ENCODE measurements around the gene ZNF516.

- TF ChIP-seq CTCF (IDR thresholded peaks at IDR 0.05) (no peak), POLR2AphosphoS5 (IDR thresholded peaks at IDR 0.05) (no peak), POLR2A (IDR thresholded peaks at IDR 0.05) (no peak)
These were observed 142.0 kb downstream of the ZNF516 start for GRCh38 chr18:76353046-76353445.

All from sigmoid colon (tissue), 4 donors.